Activated CD4-positive, alpha-beta T cell treated with anti-CD3 and anti-CD28 coated beads, Interleukin-2, amount 10 ng/mL, durations not matched to agents 24 days and 14 days (primary cell): ENCODE data around the gene NFILZ. TPM values are rescaled to one million over a fixed set of nuclear protein-coding genes. Genes with fewer than 3 reads are reported as not detected.

Experiments used
- DNase-seq: peaks from one replicate; pipeline ENCODE4 v3.0.0; 2022
- H3K27ac Mint-ChIP-seq: one replicate; pipeline ENCODE4 v1.8.0; 2022; ENCODE audit warnings: mild to moderate bottlenecking, mixed read lengths
- H3K27me3 Mint-ChIP-seq: one replicate; pipeline ENCODE4 v1.8.0; 2022; ENCODE audit warnings: mixed read lengths
- H3K36me3 Mint-ChIP-seq: one replicate; pipeline ENCODE4 v1.8.0; 2022; ENCODE audit warnings: low read depth, mild to moderate bottlenecking, mixed read lengths
- H3K4me1 Mint-ChIP-seq: one replicate; pipeline ENCODE4 v1.8.0; 2021; ENCODE audit warnings: mixed read lengths
- H3K4me3 Mint-ChIP-seq: one replicate; pipeline ENCODE4 v1.8.0; 2022; ENCODE audit warnings: mild to moderate bottlenecking, moderate library complexity, mixed read lengths
- H3K9me3 Mint-ChIP-seq: one replicate; pipeline ENCODE4 v1.8.0; 2021; ENCODE audit warnings: mixed read lengths
- intact Hi-C: fragments of 100-400 bp; cut with micrococcal nuclease; formaldehyde crosslinking; loops from one replicate; pipeline ENCODE4 v1.15.1; 2023
- total RNA-seq: library from RNA; stranded (reverse); gene quantifications from 2 replicates; pipeline ENCODE4 v1.2.3, GENCODE V29; 2022

The NFILZ gene
- total RNA-seq: not detected in 2 replicates

- Mint-ChIP-seq H3K9me3 (no peaks in the 10 kb centered on the region), H3K4me1 (no peaks in the 10 kb centered on the region), H3K27me3 (no peaks in the 10 kb centered on the region), H3K27ac (no peak within 1 kb of the TSS), H3K36me3 (no peaks in the 10 kb centered on the region), H3K4me3 (no peak within 1 kb of the TSS)
- intact Hi-C loops: no loop called here
- no peak for DNase-seq
Measured at GRCh38 chr19:8629996-8630683, at the start of gene NFILZ. TSS of gene NFILZ (plus strand) at chr19:8630633. CDS start at chr19:8676766, 46,133 bp downstream.

GRCh38 chr19:8580710-8581281 is 49.6 kb upstream of the NFILZ start:
- intact Hi-C loops: loop anchor here (2.0 to 10.0 kb wide), 2 partner anchors 62 to 114 kb away; partner anchors contain the start of gene ACTL9
- no peak overlapping the region for H3K4me3 Mint-ChIP-seq
- DNase-seq: peak; percentile 96
- peaks cover 4% of the 10 kb centered on the region for H3K27me3 Mint-ChIP-seq
- peaks cover 26% of the 10 kb centered on the region for H3K4me1 Mint-ChIP-seq
- no peak overlapping the region for H3K27ac Mint-ChIP-seq
- peaks cover under 1% of the 10 kb centered on the region for H3K36me3 Mint-ChIP-seq
- H3K9me3 Mint-ChIP-seq: no peaks in the 10 kb centered on the region

GRCh38 chr19:8584965-8585893 is 45.2 kb upstream of the NFILZ start:
- intact Hi-C loops: loop anchor here (10.0 kb wide), 1 partner anchor 110 kb away; the partner anchor contains the start of gene ACTL9
- H3K27ac Mint-ChIP-seq: no peak overlapping the region
- peaks cover 1% of the 10 kb centered on the region for H3K4me1 Mint-ChIP-seq
- no peaks in the 10 kb centered on the region for H3K27me3 Mint-ChIP-seq
- no peaks in the 10 kb centered on the region for H3K36me3 Mint-ChIP-seq
- H3K4me3 Mint-ChIP-seq: no peak overlapping the region
- no peaks in the 10 kb centered on the region for H3K9me3 Mint-ChIP-seq
- no peak for DNase-seq

GRCh38 chr19:8585894-8586750 is 44.3 kb upstream of the NFILZ start:
- Mint-ChIP-seq H3K9me3 (no peaks in the 10 kb centered on the region), H3K4me3 (no peak overlapping the region), H3K4me1 (peaks cover under 1% of the 10 kb centered on the region), H3K36me3 (no peaks in the 10 kb centered on the region), H3K27ac (no peak overlapping the region), H3K27me3 (peaks cover 6% of the 10 kb centered on the region)
- DNase-seq: peak; percentile 90
- intact Hi-C loops: loop anchor here (10.0 kb wide), 1 partner anchor 109 kb away; the partner anchor contains the start of gene ACTL9

GRCh38 chr19:8589177-8589714 is 41.2 kb upstream of the NFILZ start:
- intact Hi-C loops: loop anchor here (10.0 kb wide), 1 partner anchor 106 kb away; the partner anchor contains the start of gene ACTL9
- peaks cover 11% of the 10 kb centered on the region for H3K9me3 Mint-ChIP-seq
- peaks cover 16% of the 10 kb centered on the region for H3K27me3 Mint-ChIP-seq

GRCh38 chr19:8592231-8593009 is 38.0 kb upstream of the NFILZ start:
- H3K4me1 Mint-ChIP-seq: peaks cover 9% of the 10 kb centered on the region
- peak overlapping the region; percentile 80 for H3K4me3 Mint-ChIP-seq
- H3K9me3 Mint-ChIP-seq: peaks cover 12% of the 10 kb centered on the region
- peak; percentile 93 for DNase-seq
- H3K27ac Mint-ChIP-seq: peak overlapping the region; percentile 17
- peaks cover 4% of the 10 kb centered on the region for H3K36me3 Mint-ChIP-seq
- H3K27me3 Mint-ChIP-seq: peaks cover 16% of the 10 kb centered on the region
- intact Hi-C loops: no loop called here

More at GRCh38 chr19:8589177-8589714, 41.2 kb upstream of the NFILZ start:
- Mint-ChIP-seq H3K27ac (no peak overlapping the region), H3K4me1 (peaks cover 9% of the 10 kb centered on the region), H3K4me3 (no peak overlapping the region), H3K36me3 (peaks cover 4% of the 10 kb centered on the region)
- DNase-seq: no peak

GRCh38 chr19:8593931-8594330 is 36.5 kb upstream of the NFILZ start:
- peaks cover 16% of the 10 kb centered on the region for H3K27me3 Mint-ChIP-seq
- H3K27ac Mint-ChIP-seq: no peak overlapping the region
- peaks cover 4% of the 10 kb centered on the region for H3K36me3 Mint-ChIP-seq
- H3K4me3 Mint-ChIP-seq: no peak overlapping the region
- DNase-seq: no peak
- H3K9me3 Mint-ChIP-seq: peaks cover 12% of the 10 kb centered on the region
- H3K4me1 Mint-ChIP-seq: peaks cover 9% of the 10 kb centered on the region
- intact Hi-C loops: no loop called here

GRCh38 chr19:8595651-8596050 is 34.8 kb upstream of the NFILZ start:
- intact Hi-C loops: no loop called here
- peaks cover 9% of the 10 kb centered on the region for H3K4me1 Mint-ChIP-seq
- peaks cover 4% of the 10 kb centered on the region for H3K36me3 Mint-ChIP-seq
- peaks cover 12% of the 10 kb centered on the region for H3K9me3 Mint-ChIP-seq
- no peak overlapping the region for H3K4me3 Mint-ChIP-seq
- no peak overlapping the region for H3K27ac Mint-ChIP-seq
- DNase-seq: no peak
- peaks cover 15% of the 10 kb centered on the region for H3K27me3 Mint-ChIP-seq

- Mint-ChIP-seq H3K4me3 (no peak overlapping the region), H3K27ac (no peak overlapping the region), H3K4me1 (peaks cover 9% of the 10 kb centered on the region), H3K27me3 (peaks cover 10% of the 10 kb centered on the region), H3K36me3 (peaks cover 4% of the 10 kb centered on the region), H3K9me3 (peaks cover 12% of the 10 kb centered on the region)
- DNase-seq: no peak
- intact Hi-C loops: no loop called here
Measured at GRCh38 chr19:8596168-8596567, 34.3 kb upstream of the NFILZ start.

GRCh38 chr19:8600064-8600463 is 30.4 kb upstream of the NFILZ start:
- no peaks in the 10 kb centered on the region for H3K4me1 Mint-ChIP-seq
- H3K27ac Mint-ChIP-seq: no peak overlapping the region
- peaks cover 5% of the 10 kb centered on the region for H3K36me3 Mint-ChIP-seq
- no peak for DNase-seq
- no peaks in the 10 kb centered on the region for H3K27me3 Mint-ChIP-seq
- no peak overlapping the region for H3K4me3 Mint-ChIP-seq
- H3K9me3 Mint-ChIP-seq: peaks cover 4% of the 10 kb centered on the region
- intact Hi-C loops: no loop called here

GRCh38 chr19:8600816-8601215 is 29.6 kb upstream of the NFILZ start:
- DNase-seq: no peak
- Mint-ChIP-seq H3K36me3 (peaks cover 5% of the 10 kb centered on the region), H3K4me3 (no peak overlapping the region), H3K27me3 (no peaks in the 10 kb centered on the region), H3K9me3 (peaks cover 4% of the 10 kb centered on the region), H3K27ac (no peak overlapping the region), H3K4me1 (no peaks in the 10 kb centered on the region)
- intact Hi-C loops: no loop called here

- H3K9me3 Mint-ChIP-seq: peaks cover 7% of the 10 kb centered on the region
- no peaks in the 10 kb centered on the region for H3K4me1 Mint-ChIP-seq
- intact Hi-C loops: no loop called here
- peaks cover 5% of the 10 kb centered on the region for H3K36me3 Mint-ChIP-seq
- no peak overlapping the region for H3K27ac Mint-ChIP-seq
- H3K4me3 Mint-ChIP-seq: no peak overlapping the region
- no peaks in the 10 kb centered on the region for H3K27me3 Mint-ChIP-seq
- no peak for DNase-seq
Measured at GRCh38 chr19:8601796-8602195, 28.6 kb upstream of the NFILZ start.
